Endometrial microvascular endothelial cells (primary cell): Measurements from ENCODE around the gene R3HDM4. TPM values are rescaled to one million over a fixed set of nuclear protein-coding genes. Genes with fewer than 3 reads are reported as not detected.

Experiments
- in situ Hi-C: cut with HindIII; loops from 2 replicates; pipeline ENCODE4 v1.10.0; 2017; ENCODE audit warnings: low sequenced_read_pairs, low pct_unique_long_range_greater_than_20kb; ENCODE audit errors: inconsistent ontology term
- total RNA-seq: library from RNA; depleted of rRNA; stranded (reverse); fragments of >200 nt; gene quantifications from one replicate; pipeline ENCODE4 v1.2.3, GENCODE V29; 2015; ENCODE audit errors: inconsistent ontology term

Gene R3HDM4
- total RNA-seq, 1 donor from 2014 or later = 52.3 TPM

DNA sequence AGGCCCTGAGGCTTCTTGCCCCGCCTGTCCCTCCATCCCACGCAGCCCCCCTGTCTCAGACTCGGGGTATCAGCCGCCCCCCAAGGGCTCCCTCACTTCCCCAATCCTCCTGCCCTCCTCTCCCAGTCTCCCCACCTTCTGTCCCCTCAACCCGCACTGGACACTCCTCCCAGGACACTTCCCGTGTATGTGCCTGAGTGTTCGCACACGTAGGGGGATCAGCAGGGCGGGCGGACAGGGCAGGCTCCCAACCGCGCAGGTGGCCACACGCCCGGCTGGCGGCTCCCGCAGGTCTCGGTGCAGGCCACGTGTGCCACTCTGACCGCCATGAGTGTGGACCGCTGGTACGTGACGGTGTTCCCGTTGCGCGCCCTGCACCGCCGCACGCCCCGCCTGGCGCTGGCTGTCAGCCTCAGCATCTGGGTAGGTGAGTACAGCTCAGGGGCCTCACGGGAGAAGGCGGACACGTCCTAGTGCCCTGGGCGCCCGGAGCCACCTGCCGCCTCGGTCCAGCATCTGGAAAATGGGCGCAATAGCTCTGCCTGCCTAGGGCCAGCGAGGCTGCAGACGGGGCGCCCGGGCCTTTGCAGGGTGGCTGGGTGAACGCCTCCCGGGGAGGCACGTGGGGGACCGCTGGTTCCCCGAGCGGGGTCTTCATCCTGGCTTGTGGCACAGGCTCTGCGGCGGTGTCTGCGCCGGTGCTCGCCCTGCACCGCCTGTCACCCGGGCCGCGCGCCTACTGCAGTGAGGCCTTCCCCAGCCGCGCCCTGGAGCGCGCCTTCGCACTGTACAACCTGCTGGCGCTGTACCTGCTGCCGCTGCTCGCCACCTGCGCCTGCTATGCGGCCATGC, 6.4 kb upstream of the R3HDM4 start:
- in situ Hi-C loops = no loop called here

DNA sequence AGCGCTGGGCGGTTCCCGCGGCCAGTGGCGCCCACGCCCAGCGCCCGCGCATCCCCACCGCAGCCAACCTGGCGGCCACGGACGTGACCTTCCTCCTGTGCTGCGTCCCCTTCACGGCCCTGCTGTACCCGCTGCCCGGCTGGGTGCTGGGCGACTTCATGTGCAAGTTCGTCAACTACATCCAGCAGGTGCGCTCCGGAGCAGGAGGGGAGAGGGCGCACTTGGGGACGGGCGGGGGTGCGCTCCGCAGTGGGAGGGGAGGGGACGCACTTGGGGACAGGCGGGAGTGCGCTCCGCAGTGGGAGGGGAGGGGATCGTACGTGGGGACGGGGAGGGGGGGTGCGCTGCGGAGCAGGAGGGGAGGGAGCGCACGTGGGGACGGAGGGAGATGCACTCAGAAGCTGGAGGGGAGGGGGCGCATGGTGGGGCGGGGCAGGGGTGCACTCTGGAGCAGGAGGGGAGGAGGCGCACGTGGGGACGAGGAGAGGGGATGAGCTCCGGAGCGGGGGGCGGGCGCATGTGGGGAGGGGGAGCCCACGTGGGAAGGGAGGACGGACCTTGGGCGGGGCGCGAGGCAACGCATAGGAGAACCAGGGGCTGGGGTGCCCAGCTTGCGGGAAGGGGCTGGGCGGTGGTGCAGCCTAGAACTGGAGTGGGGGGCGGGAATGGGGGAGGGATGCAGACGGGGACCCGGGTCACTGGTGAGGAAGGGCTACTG, 5.6 kb upstream of the R3HDM4 start:
- in situ Hi-C loops = no loop called here

GRCh38 chr19:918152-918437, 5.1 kb upstream of the R3HDM4 start:
- in situ Hi-C loops = no loop called here

DNA sequence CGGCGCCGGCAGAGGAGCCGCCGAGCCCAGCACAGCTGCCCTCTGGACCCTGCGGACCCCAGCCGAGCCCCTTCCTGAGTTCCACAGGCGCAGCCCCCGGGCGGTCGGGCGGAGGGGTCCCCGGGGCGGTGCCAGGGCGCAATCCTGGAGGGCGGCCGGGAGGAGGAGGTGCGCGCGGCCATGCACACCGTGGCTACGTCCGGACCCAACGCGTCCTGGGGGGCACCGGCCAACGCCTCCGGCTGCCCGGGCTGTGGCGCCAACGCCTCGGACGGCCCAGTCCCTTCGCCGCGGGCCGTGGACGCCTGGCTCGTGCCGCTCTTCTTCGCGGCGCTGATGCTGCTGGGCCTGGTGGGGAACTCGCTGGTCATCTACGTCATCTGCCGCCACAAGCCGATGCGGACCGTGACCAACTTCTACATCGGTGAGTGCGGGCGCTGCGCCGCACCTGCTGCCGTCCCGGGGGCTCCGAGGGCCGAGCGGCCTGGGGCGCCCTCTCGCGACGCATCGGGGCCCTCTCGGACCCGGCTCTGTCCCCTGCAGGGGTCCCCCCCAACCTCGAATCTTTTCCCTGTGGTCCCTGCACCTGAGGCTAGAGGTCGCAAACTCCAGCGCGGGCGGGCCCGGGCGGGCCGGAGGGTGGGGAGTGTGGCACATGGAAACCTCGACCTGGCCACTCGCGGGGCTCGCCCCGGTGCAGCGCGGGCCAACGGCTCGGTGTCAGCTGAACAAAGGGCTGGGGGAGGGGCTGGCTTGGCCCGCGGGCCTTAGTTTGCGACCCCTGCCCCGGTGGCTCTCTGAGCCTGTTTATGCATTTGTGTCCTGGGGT, 4.5 kb upstream of the R3HDM4 start, which contains the start of gene KISS1R:
KISS1R (plus strand) TSS at position 11 of the 829 bp plus-strand sequence; CDS start at position 181, 170 bp downstream.
- in situ Hi-C loops = no loop called here

DNA sequence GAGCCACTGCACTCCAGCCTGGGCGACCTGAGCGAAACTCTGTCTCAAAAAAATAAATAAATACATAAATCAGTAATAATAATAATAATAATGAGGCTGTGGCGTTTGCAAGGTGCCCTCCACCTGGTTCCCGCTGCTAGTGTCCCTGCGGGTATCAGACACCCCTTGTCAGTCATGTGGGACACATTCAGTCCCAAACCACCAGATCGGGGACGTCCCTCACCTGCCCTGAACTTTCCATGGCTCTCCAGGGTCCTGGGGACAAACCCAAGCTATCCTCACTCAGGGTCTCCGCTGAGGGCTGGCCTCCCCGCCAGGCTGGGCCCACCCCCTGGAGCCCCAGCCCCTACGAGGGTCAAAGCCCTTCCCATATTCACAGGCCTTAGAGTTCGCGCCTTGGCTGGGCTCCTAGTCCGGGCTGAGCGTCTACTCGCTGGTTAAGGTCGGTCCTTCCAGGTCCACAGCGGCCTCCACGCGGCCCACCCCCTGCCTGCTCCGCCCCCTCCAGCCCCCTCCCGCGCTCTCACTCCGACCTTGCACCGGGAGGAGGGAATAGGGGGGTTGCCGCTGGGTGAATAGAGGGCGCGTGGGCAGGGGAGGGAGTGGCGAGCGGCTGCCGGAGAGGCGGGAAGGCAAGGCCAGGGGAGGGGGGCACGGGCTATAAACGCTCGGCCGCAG, 3.8 kb upstream of the R3HDM4 start:
- in situ Hi-C loops = no loop called here

DNA sequence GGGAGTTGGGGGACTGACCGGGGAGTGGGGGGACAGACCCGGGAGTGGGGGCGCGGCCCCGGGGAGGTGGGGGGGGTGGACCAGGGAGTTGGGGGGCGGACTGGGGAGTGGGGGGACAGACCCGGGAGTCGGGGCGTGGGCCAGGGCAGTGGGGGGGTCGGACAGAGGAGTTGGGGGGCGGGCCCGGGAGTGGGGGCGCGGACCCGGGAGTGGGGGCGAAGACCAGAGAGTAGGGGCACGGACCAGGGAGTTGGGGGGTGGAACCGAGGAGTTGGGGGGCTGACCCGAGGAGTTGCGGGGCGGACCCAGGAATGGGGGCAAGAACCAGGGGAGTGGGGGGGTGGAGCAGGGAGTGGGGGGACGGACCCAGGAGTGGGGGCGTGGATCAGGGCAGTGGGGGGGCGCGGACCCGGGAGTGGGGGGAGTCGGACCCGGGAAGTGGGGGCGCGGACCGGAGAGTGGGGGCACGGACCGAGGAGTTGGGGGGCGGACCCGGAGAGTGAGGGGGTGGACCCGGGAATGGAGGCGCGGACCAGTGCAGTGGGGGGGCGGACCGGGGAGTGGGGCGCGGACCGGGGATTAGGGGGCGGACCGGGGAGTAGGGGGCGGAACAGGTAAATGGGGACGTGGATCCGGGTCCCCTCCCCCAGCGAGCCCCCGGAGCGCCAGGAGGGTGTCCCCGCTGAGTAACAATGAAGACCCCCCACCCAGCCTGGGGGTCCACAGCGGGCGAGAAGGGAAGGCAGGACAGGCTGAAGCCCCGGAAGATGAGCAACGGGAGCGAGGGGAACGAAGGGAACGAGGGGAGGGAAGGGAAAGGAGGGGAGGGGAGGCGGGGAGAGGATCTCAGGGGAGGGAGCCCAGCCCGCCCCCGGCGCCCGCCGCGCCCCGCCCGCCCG, 589 bp downstream of the R3HDM4 start:
- in situ Hi-C loops = no loop called here

- in situ Hi-C loops = no loop called here
Measured at GRCh38 chr19:911197-912033, 1.6 kb downstream of the R3HDM4 start.

DNA sequence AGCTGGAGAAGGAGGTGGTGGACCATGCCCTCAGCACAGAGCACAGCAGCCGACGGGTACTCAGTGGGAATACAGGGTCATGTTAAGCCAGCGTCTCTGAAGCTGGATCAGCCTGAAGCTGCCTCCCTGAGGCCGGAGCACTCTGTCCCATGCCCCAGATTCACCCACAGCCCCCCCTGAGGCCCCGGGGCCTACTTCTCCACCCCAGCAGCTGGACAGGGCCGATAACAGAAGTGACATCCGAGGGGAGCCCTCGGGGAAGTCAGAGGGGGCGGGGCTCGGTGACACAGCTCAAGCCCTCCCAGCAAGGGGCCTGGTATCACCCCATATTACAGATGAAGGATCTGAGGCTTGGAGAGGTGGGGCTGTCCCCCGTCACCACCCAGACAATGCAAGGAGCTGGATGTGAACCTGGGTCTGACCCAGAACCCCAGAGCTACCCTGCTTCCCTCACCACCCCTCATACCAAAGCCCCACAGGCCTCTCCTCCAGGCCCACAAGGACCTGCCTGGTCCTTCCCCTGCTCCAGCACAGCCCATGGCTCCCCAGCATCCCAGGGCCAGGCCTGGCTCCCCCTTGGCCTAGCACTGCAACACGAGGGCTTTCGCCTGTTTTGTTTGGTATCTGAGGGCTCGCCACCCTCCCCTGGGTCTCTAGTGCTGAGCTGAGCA, 5.7 kb downstream of the R3HDM4 start:
- in situ Hi-C loops = no loop called here

- in situ Hi-C loops = no loop called here
Measured at GRCh38 chr19:906480-906879, 6.5 kb downstream of the R3HDM4 start.

- in situ Hi-C loops = no loop called here
Measured at GRCh38 chr19:904545-904944, 8.5 kb downstream of the R3HDM4 start.

DNA sequence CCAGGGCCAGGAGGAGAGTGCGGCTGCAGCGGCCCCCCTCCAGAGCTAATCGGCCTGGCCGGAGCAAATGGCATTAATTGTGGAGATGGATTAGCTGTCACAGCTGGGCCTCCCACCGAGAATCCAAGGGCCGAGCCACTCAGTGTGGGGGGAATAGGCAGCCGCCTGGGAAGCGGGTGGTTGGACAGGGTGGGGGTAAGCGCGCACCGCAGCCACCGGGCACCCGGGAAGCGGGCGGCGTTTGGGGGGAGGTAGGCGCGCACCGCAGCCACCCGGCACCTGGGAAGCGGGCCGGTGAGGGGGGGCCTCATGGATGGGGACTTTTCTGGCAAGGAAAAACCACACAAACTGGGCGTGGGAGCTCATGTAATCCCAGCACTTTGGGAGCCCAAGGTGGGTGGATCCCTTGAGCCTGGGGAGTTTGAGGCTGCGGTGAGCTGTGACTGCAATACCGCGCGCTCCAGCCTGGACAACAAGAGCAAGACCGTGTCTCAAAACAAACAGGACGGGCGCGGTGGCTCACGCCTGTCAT, 9.7 kb downstream of the R3HDM4 start:
- in situ Hi-C loops = no loop called here

GRCh38 chr19:902446-903226, 10.4 kb downstream of the R3HDM4 start:
- in situ Hi-C loops = no loop called here

- in situ Hi-C loops = no loop called here
Measured at GRCh38 chr19:902093-902370, 11.0 kb downstream of the R3HDM4 start.

- in situ Hi-C loops = no loop called here
Measured at GRCh38 chr19:901216-902092, 11.6 kb downstream of the R3HDM4 start.
